Gastrocnemius medialis (tissue), 4 donors: ENCODE measurements around the gene FNDC1. TPM values are rescaled to one million over a fixed set of nuclear protein-coding genes. Genes with fewer than 3 reads are reported as not detected.
A peak's percentile ranks its signal among the peaks of the same experiment; 100 is the strongest.

Experiments used
- ATAC-seq, 2 donors: fragments of 150-250 bp; one replicate each; pipeline ENCODE4 v1.9.1; 2016
- DNase-seq, 2 donors: peaks; one replicate each; pipeline ENCODE4 v3.0.0-alpha.2; 2019
- H3K27ac ChIP-seq, 4 donors: fragments of 200-600 bp; sonication (generic); 1 replicate in 1 of 4; 2 replicates in 3 of 4; pipeline ENCODE4 v1.5.1; 2016 to 2018; ENCODE audit warnings: mild to moderate bottlenecking in 2 of 4, moderate library complexity in 1 of 4
- H3K27me3 ChIP-seq, 3 donors: fragments of 200-600 bp; sonication (generic) in 2 of 3; 1 replicate in 1 of 3; 2 replicates in 2 of 3; pipeline versions ENCODE4 v1.5.1 to v1.6.0; 2016 to 2019; ENCODE audit warnings: mild to moderate bottlenecking in 1 of 3, moderate library complexity in 1 of 3
- H3K36me3 ChIP-seq, 2 donors: fragments of 200-600 bp; sonication (generic) in 1 of 2; one replicate each; pipeline ENCODE4 v1.5.1; 2017 to 2018
- H3K4me1 ChIP-seq, 2 donors: fragments of 200-600 bp; sonication (generic) in 1 of 2; one replicate each; pipeline ENCODE4 v1.5.1; 2016 to 2017; ENCODE audit warnings: mild to moderate bottlenecking in 2 of 2
- H3K4me3 ChIP-seq, 4 donors: fragments of 200-600 bp; sonication (generic) in 3 of 4; 1 replicate in 1 of 4; 2 replicates in 3 of 4; pipeline ENCODE4 v1.5.1; 2016 to 2019; ENCODE audit warnings: mild to moderate bottlenecking in 2 of 4
- H3K9me3 ChIP-seq, 3 donors: fragments of 200-600 bp; sonication (generic) in 2 of 3; 1 replicate in 1 of 3; 2 replicates in 2 of 3; pipeline ENCODE4 v1.5.1; 2016 to 2019
- POLR2A ChIP-seq, 2 donors: fragments of 450-650 bp; IDR thresholded peaks; one replicate each; pipeline ENCODE4 v1.6.1; 2017; ENCODE audit warnings: antibody characterized with exemption in 2 of 2, mild to moderate bottlenecking in 2 of 2, moderate library complexity in 2 of 2
- in situ Hi-C, 4 donors: fragments of 200-750 bp; cut with MboI; loops; one replicate each; pipeline versions ENCODE4 v1.15.0 to v1.8.0; 2017; ENCODE audit warnings: low sequenced_read_pairs in 4 of 4
- intact Hi-C: fragments of 100-400 bp; cut with DNase I; formaldehyde crosslinking; loops from one replicate; pipeline ENCODE4 v1.15.1; 2023; ENCODE audit warnings: low total_unique reads
- total RNA-seq, 4 donors: library from RNA; depleted of rRNA; stranded (reverse); fragments of >200 nt; gene quantifications; one replicate each; pipeline versions ENCODE4 v1.1.0 to v1.2.3, GENCODE V29; 2016
- TF ChIP-seq, protein P1 (sequence below), 5 experiments: fragments of 450-650 bp in 3 of 5; fragments of 200-600 bp in 2 of 5; sonication (generic) in 2 of 5; IDR thresholded peaks in 4 of 5; conservative IDR thresholded peaks in 1 of 5; 1 replicate in 4 of 5; 2 replicates in 1 of 5; pipeline ENCODE4 v1.5.1; 2016 to 2019; ENCODE audit warnings: antibody characterized with exemption in 5 of 5, mild to moderate bottlenecking in 3 of 5, moderate library complexity in 3 of 5

Gene FNDC1
- total RNA-seq, 4 donors from 2014 or later: 0.16 to 0.41 (median 0.31) TPM

DNA sequence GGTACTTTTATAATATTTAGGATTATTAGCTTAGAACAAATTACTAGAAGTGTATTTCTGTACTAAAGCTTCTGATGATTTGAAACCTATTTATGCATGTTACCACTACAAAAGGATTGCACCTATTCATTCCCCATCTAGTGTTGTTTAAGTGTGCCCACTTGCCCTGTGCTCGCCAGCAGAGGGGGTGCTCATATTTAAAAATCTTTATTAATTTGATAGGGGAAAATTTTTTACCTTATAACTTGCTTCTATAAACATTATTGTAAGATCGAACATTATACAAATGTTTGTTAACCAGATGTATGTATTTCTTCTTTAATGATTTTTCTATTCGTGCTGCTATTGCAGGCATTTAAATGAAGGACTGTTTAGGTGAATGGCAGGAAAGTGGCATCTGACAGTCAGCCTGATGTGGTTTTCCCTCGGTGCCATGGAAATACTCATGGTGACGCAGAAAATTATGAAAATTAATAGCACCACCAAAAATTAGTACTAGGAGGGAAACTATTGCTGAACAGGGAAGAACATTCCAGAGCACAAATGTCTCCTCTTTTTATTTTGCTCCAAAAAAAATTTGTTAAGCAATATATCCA lies 44.1 kb upstream of the FNDC1 start:
- H3K27me3 ChIP-seq: no peaks in the 10 kb centered on the region
- in situ Hi-C loops (no loop called here), intact Hi-C loops (loop anchor here (5.0 to 10.0 kb wide), 5 partner anchors 123 to 1150 kb away; partner anchors contain the start of gene RSPH3)
- ATAC-seq: no peak
- H3K27ac ChIP-seq: peak overlapping the region; percentile 89 to 93 (median 90)
- no peaks in the 10 kb centered on the region for H3K36me3 ChIP-seq
- DNase-seq: no peak
- no peaks in the 10 kb centered on the region for H3K9me3 ChIP-seq
- H3K4me1 ChIP-seq: peaks cover 16 to 40% of the 10 kb centered on the region in 2 donors
- TF ChIP-seq POLR2A (IDR thresholded peaks at IDR 0.05): no peak
- TF ChIP-seq, protein P1, sequence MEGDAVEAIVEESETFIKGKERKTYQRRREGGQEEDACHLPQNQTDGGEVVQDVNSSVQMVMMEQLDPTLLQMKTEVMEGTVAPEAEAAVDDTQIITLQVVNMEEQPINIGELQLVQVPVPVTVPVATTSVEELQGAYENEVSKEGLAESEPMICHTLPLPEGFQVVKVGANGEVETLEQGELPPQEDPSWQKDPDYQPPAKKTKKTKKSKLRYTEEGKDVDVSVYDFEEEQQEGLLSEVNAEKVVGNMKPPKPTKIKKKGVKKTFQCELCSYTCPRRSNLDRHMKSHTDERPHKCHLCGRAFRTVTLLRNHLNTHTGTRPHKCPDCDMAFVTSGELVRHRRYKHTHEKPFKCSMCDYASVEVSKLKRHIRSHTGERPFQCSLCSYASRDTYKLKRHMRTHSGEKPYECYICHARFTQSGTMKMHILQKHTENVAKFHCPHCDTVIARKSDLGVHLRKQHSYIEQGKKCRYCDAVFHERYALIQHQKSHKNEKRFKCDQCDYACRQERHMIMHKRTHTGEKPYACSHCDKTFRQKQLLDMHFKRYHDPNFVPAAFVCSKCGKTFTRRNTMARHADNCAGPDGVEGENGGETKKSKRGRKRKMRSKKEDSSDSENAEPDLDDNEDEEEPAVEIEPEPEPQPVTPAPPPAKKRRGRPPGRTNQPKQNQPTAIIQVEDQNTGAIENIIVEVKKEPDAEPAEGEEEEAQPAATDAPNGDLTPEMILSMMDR (IDR thresholded peaks at IDR 0.05 in 4 of 5, conservative IDR thresholded peaks at IDR 0.05 in 1 of 5): no peak
- H3K4me3 ChIP-seq: no peak overlapping the region

DNA sequence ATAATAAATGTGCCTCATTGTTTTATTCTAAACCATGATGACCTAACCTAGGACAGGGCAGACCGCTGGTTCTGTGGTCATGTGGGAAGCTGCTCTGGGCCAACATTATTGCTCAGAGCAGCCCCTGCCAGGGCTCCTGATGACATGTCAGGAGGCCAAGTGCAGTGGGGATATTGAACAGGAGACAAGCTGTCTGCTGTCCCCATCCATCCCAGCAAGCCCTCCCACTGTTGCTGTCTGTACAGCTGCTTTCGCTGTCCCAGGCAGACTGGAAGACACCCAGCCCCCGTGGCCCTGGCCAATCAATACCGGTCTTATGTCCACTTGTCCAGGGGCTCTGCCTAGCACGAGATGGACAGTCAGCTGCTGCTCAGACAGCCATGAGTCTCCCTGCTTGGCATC lies 43.2 kb upstream of the FNDC1 start:
- Histone ChIP-seq H3K9me3 (no peaks in the 10 kb centered on the region), H3K27me3 (no peaks in the 10 kb centered on the region), H3K4me3 (no peak overlapping the region), H3K36me3 (no peaks in the 10 kb centered on the region), H3K4me1 (peaks cover 16 to 40% of the 10 kb centered on the region in 2 donors), H3K27ac (peak overlapping the region; percentile 89 to 93 (median 90))
- ATAC-seq (peak; percentile 78 to 83), DNase-seq (peak; percentile 59 to 88)
- TF ChIP-seq POLR2A (IDR thresholded peaks at IDR 0.05): peak in 1 of 2 donors; percentile 35
- TF ChIP-seq, protein P1 (IDR thresholded peaks at IDR 0.05 in 4 of 5, conservative IDR thresholded peaks at IDR 0.05 in 1 of 5): no peak
- in situ Hi-C loops (no loop called here), intact Hi-C loops (loop anchor here (1.0 to 10.0 kb wide), 6 partner anchors 9 to 1149 kb away; partner anchors contain the start of gene RSPH3)

DNA sequence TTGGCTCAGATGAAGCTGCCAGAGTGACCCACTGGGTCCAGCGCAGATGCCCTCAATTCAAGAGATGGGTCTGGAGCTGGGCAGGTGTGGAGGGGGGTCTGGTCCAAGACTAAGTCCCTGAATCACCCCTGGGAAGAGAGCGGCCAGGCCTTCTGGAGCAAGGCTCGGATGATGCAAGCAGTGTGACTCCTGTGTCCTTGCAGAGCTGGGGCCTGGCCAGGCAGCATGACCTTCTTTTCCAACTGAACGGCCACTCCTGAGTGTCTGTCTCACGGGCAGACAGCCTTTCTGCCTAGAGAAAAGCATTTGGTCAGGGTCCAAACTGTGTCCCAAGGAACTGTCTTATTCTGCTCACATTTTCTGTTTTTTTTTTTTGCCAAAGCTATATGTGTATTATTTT lies 42.6 kb upstream of the FNDC1 start:
- peak; percentile 85 to 88 for ATAC-seq
- H3K4me3 ChIP-seq: peak overlapping the region in 1 of 4 donors; percentile 5
- in situ Hi-C loops: no loop called here

DNA sequence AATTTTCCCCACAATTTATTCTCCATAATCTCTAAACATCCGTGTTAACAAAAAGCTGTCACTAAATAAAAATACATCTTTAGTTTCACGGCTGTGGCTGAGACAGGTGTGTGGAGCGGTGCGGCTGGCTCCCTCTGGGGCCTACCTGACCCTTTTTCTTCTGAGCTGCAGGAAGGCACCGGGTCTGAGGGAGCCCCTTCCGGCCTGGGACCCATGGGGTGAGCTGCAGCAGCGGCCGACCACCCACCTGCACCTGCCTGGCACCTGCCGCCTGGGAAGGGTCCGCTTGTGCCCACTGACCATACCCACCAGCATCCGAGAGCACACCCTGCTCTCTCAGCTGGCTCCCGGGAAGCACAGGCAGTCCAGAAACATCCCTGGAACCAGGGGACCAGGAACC lies 41.5 kb upstream of the FNDC1 start:
- in situ Hi-C loops: no loop called here
- intact Hi-C loops: loop anchor here (5.0 to 10.0 kb wide), 5 partner anchors 125 to 1147 kb away; partner anchors contain the start of gene RSPH3
- peak overlapping the region; percentile 89 to 93 (median 90) for H3K27ac ChIP-seq
- no peaks in the 10 kb centered on the region for H3K27me3 ChIP-seq
- ATAC-seq (no peak), DNase-seq (no peak)
- peaks cover 16 to 27% of the 10 kb centered on the region in 2 donors for H3K4me1 ChIP-seq
- H3K36me3 ChIP-seq: no peaks in the 10 kb centered on the region
- H3K9me3 ChIP-seq: no peaks in the 10 kb centered on the region
- H3K4me3 ChIP-seq: no peak overlapping the region
- TF ChIP-seq, protein P1 (IDR thresholded peaks at IDR 0.05 in 4 of 5, conservative IDR thresholded peaks at IDR 0.05 in 1 of 5): no peak
- TF ChIP-seq POLR2A (IDR thresholded peaks at IDR 0.05): no peak

More for the DNA sequence above, 42.6 kb upstream of the FNDC1 start:
- peak; percentile 79 to 90 for DNase-seq
- H3K27ac ChIP-seq: peak overlapping the region; percentile 89 to 93 (median 90)
- no peaks in the 10 kb centered on the region for H3K9me3 ChIP-seq
- intact Hi-C loops: loop anchor here (1.0 to 10.0 kb wide), 6 partner anchors 9 to 1148 kb away; partner anchors contain the start of gene RSPH3
- H3K36me3 ChIP-seq: no peaks in the 10 kb centered on the region
- TF ChIP-seq, protein P1 (IDR thresholded peaks at IDR 0.05 in 4 of 5, conservative IDR thresholded peaks at IDR 0.05 in 1 of 5): no peak
- TF ChIP-seq POLR2A (IDR thresholded peaks at IDR 0.05): no peak
- peaks cover 16 to 38% of the 10 kb centered on the region in 2 donors for H3K4me1 ChIP-seq
- H3K27me3 ChIP-seq: no peaks in the 10 kb centered on the region
